Thyroid gland (tissue), 4 donors: Measurements from ENCODE around the gene RHOC.

Source experiments
- CTCF ChIP-seq, 6 experiments: fragments of 200-600 bp in 3 of 6; fragments of 450-650 bp in 3 of 6; sonication (generic) in 3 of 6; IDR thresholded peaks; one replicate each; pipeline ENCODE4 v1.5.1; 2016 to 2019; ENCODE audit warnings: antibody characterized with exemption in 6 of 6, mild to moderate bottlenecking in 2 of 6, inconsistent platforms in 1 of 6, moderate library complexity in 1 of 6
- POLR2A ChIP-seq, 2 donors: fragments of 450-650 bp; IDR thresholded peaks; one replicate each; pipeline ENCODE4 v1.6.1; 2017; ENCODE audit warnings: antibody characterized with exemption in 2 of 2, mild to moderate bottlenecking in 2 of 2, moderate library complexity in 1 of 2

GRCh38 chr1:112717263-112717873 is 10.4 kb upstream of the RHOC start:
- no peak for TF ChIP-seq CTCF (IDR thresholded peaks at IDR 0.05)
- TF ChIP-seq POLR2A (IDR thresholded peaks at IDR 0.05), result no peak
